Astrocyte of the cerebellum (primary cell): ENCODE data around the gene NDUFA7.
"Not testable (repeated sequence)": the region's sequence is repeated elsewhere in the genome, so short reads cannot be mapped to it uniquely, and the experiment has no call there.

ENCODE experiments used
- DNase-seq: peaks from one replicate; pipeline ENCODE4 v3.0.0-alpha.2; 2011; ENCODE audit warnings: low read depth
- H3K4me3 ChIP-seq: 2 replicates; pipeline ENCODE4 v1.5.1; 2011; ENCODE audit warnings: mild to moderate bottlenecking, low read depth, low read length, moderate library complexity
- CTCF ChIP-seq: IDR thresholded peaks from 2 replicates; pipeline ENCODE4 v1.5.1; 2012; ENCODE audit warnings: low read length, low read depth, moderate library complexity, mild to moderate bottlenecking; ENCODE audit errors: missing control alignments
- in situ Hi-C: cut with HindIII; loops from 2 replicates; pipeline ENCODE4 v1.10.0; 2017; ENCODE audit warnings: low sequenced_read_pairs

Gene NDUFA7

GRCh38 chr19:8269724-8270123, 51.5 kb downstream of the NDUFA7 start:
- DNase-seq, result no peak
- in situ Hi-C loops, result no loop called here
- no peak overlapping the region for H3K4me3 ChIP-seq
- TF ChIP-seq CTCF, result no peak

DNA sequence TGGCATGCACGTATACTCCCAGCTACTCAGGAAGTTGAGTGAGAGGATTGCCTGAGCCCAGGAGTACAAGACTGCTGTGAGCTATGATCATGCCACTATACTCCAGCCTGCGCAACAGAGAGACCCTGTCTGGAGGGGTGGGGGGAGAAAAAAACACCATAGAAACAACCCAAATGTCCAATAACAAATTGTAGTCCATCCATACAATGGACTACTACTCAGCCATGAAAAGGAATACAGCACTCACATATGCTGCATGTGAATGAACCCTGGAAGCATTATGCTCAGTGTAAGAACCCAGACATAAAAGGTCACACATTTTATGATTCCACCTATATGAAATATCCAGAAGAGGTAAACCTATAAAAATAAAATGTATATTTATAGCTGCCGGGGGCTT, 55.3 kb downstream of the NDUFA7 start:
- no peak overlapping the region for H3K4me3 ChIP-seq
- in situ Hi-C loops, result no loop called here
- TF ChIP-seq CTCF, result no peak
- no peak for DNase-seq

DNA sequence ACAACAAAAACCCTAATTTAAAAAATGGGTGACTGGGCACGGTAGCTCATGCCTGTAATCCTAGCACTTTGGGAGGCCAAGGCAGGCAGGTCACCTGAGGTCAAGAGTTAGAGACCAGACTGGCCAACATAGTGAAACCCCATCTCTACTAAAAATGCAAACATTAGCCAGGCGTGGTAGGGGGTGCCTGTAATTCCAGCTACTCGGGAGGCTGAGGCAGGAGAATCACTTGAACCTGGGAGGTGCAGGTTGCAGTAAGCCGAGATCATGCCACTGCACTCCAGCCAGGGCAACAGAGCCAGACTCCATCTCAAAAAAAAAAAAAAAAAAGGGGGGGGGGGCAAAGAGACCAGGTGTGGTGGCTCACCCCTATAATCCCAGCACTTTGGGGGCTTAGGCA, 56.9 kb downstream of the NDUFA7 start:
- in situ Hi-C loops, DNase-seq, H3K4me3 ChIP-seq: not testable (repeated sequence)

DNA sequence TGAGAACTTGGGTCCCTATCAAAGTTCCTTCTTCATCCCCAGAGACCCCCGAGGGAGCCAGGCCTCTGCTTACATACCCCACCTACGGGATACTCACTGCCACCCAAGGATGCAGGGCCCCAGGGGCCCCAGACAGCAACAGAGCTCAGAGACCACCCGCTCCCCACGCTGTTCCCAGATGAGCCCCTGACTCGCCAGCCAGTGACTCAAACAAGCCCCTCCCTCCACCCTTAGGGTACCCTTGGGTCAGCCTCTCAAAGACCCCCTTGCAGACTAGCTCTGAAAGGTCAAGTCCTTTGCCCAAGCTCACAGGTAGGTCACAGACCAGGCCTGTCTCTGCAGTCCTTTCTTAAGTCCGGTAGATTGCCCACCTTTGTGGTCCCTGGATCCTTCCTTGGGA, 58.7 kb downstream of the NDUFA7 start:
- in situ Hi-C loops, result no loop called here
- no peak for DNase-seq
- TF ChIP-seq CTCF, result no peak
- H3K4me3 ChIP-seq, result no peak overlapping the region

DNA sequence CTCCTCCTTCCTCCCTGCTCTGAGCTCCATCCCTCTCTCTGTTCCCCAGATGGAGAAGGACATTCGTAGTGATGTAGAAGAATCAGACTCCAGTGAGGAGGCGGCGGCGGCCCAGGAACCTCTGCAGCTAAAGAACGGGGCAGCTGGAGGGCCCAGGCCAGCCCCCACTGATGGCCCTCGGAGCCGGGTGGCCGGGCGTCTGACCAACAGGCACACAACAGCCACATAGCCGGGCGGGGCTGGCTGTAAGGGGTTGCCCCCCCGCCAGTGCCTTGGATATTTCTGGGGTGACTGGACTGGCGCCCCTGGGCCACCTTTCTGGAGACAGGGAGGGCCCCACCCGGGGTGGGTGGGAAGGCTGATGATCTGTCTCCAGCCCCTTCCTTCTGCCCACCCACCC, 59.3 kb downstream of the NDUFA7 start:
- no peak for TF ChIP-seq CTCF
- in situ Hi-C loops, result no loop called here
- H3K4me3 ChIP-seq, result no peak overlapping the region
- DNase-seq, result no peak

DNA sequence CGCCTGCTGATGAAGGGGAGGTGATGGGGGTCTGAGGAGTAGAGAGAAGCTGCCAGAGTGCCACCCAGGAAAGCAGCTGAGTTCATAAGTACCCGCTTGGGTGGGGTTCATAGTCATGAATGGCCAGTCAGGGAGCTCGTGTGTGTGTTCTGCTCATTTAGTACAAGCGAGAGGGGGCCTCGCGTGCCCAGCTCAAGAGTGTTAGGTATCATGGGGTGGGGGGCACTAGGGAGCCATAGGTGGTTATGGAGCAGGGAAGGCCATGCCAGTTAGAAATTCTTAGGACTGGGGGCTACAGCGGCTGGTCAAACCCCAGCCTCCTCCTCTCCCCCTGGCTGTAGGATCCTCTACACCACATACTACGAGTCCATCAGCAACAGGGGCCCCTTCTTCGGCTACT, 59.8 kb downstream of the NDUFA7 start:
- no peak overlapping the region for H3K4me3 ChIP-seq
- in situ Hi-C loops, result no loop called here
- no peak for TF ChIP-seq CTCF
- DNase-seq, result no peak
